NB4 (cell line): Measurements from ENCODE around the gene LRRN3.

Experiments
- DNase-seq: peaks from one replicate; pipeline ENCODE4 v3.0.0; 2010; ENCODE audit warnings: low read depth
- H3K4me3 ChIP-seq: one replicate; pipeline ENCODE4 v1.5.1; 2011; ENCODE audit warnings: mild to moderate bottlenecking, low read depth, low read length, moderate library complexity
- CTCF ChIP-seq: IDR thresholded peaks from one replicate; pipeline ENCODE4 v1.5.1; 2012; ENCODE audit warnings: low read depth, low read length
- MYC ChIP-seq: IDR thresholded peaks from 2 replicates; pipeline ENCODE4 v1.6.1; 2011; ENCODE audit warnings: low read depth, low read length
- POLR2A ChIP-seq: IDR thresholded peaks from 2 replicates; pipeline ENCODE4 v1.6.1; 2011; ENCODE audit warnings: mild to moderate bottlenecking; ENCODE audit not compliant: insufficient read length; ENCODE audit errors: extremely low read depth
- TF ChIP-seq, protein P1 (sequence below): IDR thresholded peaks from 2 replicates; pipeline ENCODE4 v1.6.1; 2011; ENCODE audit warnings: low read depth, low read length

The LRRN3 gene

GRCh38 chr7:111103678-111104274, 12.8 kb downstream of the LRRN3 start:
- no peak overlapping the region for H3K4me3 ChIP-seq
- no peak for TF ChIP-seq MYC
- TF ChIP-seq CTCF: no peak
- TF ChIP-seq POLR2A: no peak
- TF ChIP-seq, protein P1, sequence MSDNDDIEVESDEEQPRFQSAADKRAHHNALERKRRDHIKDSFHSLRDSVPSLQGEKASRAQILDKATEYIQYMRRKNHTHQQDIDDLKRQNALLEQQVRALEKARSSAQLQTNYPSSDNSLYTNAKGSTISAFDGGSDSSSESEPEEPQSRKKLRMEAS: no peak
- DNase-seq: no peak

DNA sequence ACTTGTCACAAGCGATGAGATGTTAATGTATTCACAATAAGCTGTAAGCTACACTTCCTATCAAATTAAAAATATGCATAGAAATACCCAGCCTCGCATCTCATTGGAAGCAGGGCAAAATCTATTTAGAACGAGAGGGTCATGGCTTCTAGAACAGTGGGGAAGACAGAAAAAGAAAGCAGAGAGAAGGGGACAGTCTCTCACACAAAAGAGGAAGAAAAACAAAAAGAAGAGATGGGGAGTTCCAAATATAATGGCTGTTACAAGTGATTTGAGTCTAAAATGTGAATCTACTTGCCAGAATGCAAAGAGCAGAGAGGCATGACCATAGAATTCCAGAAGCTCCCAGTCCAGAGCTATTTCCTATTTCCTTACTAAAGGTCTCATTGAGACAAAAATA, 13.8 kb downstream of the LRRN3 start:
- TF ChIP-seq POLR2A (no peak), MYC (no peak)

GRCh38 chr7:111105269-111105668, 14.3 kb downstream of the LRRN3 start:
- TF ChIP-seq MYC: no peak
- TF ChIP-seq, protein P1: no peak
- no peak for TF ChIP-seq POLR2A
- no peak for TF ChIP-seq CTCF
- DNase-seq: no peak
- H3K4me3 ChIP-seq: no peak overlapping the region

More for the DNA sequence above, 13.8 kb downstream of the LRRN3 start:
- no peak overlapping the region for H3K4me3 ChIP-seq
- no peak for DNase-seq

DNA sequence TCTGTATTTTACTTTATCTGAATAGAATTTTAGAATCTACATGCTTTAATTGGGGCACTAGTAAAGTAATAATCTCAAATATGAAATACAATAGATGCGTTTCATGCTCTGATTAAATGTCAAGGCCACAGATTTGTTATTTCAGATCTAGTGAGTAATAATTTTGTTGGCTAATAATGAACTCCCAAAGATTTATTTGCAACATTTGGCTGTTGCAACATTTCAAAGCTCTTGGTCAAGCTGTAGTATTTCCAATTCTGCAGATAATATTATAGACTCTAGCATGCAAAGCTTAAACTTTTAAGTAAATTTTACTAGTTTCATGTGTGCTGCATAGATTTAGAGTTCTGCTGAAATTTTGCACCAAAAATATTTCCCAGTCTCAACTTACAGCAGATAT, 16.7 kb downstream of the LRRN3 start:
- TF ChIP-seq, protein P1: no peak
- TF ChIP-seq MYC (no peak), CTCF (no peak), POLR2A (no peak)
- no peak overlapping the region for H3K4me3 ChIP-seq
- DNase-seq: no peak

DNA sequence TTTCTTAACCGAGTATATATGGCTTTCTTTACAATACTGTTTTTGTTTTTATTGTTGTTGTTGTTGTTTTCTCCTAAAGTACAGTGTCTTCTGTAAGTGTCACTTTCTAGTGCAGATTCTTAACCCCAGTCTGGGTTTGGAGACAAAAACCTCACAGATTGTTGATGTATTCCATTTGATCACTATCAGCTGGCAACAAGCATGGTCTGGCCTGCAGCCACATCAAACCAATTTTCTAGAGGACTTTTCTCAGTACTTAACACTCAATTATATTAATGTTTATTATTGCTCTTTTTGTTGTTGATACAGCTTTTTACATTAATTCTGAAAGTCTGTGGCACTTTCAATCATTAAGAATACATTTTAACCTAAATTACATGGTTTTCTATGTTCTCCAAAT, 17.1 kb downstream of the LRRN3 start:
- no peak overlapping the region for H3K4me3 ChIP-seq
- no peak for TF ChIP-seq CTCF
- no peak for TF ChIP-seq POLR2A
- TF ChIP-seq MYC: no peak
- TF ChIP-seq, protein P1: no peak
- DNase-seq: no peak

GRCh38 chr7:111108496-111108895, 17.6 kb downstream of the LRRN3 start:
- no peak overlapping the region for H3K4me3 ChIP-seq
- DNase-seq: no peak
- TF ChIP-seq CTCF: no peak
- TF ChIP-seq MYC: no peak
- TF ChIP-seq, protein P1: no peak
- no peak for TF ChIP-seq POLR2A
